ENCODE measurements around the gene TEX28.
"Not testable (repeated sequence)": the region's sequence is repeated elsewhere in the genome, so short reads cannot be mapped to it uniquely, and the experiment has no call there.

The TEX28 gene

DNA sequence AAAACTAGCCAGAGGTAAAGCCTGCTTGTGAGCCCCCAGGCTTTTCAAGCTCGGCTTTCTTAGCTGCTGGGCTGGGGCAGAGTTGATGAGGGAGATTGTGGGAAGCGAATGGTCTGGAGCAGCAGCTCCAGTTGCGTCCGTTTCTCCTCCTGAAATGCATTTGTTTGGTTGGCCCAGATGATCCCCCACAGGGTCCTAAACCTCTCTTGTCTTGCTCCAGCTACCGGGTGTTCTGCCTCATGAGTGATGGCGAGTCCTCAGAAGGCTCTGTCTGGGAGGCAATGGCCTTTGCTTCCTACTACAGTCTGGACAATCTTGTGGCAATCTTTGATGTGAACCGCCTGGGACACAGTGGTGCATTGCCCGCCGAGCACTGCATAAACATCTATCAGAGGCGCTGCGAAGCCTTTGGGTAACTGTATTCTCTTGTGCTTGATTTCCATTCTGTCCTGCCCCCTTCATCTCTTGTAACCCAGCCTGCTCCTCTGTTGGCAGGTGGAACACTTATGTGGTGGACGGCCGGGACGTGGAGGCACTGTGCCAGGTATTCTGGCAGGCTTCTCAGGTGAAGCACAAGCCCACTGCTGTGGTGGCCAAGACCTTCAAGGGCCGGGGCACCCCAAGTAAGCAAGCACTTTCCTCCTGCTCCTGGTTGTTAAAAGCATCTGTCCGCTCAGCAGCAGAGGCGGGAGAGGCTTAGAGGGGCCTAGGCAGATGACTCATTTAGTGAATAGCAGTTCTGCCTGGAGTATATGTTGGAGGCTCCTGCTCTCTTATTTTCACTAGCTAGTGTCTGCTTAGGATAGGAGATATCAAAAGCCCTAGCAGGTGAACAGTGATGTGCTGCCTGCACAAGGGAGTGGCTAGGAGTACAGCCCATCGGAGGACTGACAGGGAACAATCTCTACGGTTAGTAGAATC, 16.0 kb upstream of the TEX28 start:
- DNase-seq = no peak

DNA sequence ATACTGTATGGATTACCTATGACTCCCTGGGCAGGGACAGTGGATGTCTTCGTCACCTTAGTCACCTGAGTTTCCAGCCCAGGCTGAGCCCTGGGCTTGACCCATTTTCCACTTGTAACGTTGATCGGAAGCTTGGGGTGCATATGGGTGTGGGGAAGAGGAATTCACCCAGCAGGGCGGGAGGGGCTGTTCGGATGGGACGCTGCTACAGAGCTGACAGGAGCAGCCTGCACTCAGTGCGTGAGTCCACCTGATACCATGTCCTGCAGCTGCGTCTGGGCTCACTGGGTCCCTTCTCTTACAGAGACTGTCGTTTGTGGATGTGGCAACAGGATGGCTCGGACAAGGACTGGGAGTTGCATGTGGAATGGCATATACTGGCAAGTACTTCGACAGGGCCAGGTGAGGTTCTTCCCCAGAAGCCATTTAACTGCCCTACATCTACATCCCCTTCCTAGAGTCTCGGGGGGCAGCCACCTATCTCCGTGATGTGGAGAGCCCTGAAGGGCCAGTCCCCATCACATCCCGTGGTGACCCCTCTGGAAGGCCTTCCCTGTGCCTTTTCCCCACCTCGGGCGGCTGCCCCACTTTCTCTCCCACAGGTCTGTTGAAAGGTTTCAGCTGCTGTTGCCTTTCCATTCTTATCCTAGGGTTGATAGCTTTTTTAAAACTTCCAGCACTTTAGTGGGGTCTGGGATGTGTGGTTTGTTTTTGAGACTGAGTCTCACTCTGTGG, 14.3 kb upstream of the TEX28 start:
- no peak for DNase-seq

GRCh38 chrX:154308108-154308946, 13.4 kb upstream of the TEX28 start:
- DNase-seq = no peak

GRCh38 chrX:154307202-154307601, 12.3 kb upstream of the TEX28 start:
- DNase-seq = no peak

DNA sequence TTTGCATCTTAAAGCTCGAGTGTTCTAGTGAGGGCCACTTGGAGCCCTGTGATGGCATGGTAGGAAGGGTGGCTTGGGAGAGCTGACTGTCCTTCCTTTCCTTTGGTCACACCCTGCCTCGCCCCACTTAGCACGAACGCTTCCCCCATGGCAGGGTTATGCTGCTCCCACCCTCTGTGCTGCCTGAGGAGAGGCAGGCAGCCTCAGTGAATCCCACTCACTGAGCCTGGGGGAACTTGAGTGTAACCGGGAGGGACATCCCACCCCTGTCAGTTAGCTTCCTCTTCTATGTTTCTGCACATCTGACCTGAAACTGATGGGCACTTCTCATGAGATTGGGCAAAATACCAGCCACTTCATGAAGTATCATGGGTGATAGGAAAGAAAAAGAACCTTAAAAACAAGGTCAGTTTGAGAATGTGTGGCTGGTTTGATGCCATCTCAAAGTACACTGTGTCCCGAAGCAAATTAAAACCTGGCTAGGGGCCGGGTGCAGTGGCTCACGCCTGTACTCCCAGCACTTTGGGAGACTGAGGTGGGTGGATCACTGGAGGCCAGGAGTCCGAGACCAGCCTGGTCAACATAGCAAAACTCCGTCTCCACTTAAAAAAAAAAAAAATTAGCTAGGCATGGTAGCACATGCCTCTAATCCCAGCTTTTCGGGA, 10.7 kb upstream of the TEX28 start:
- no peak for DNase-seq

DNA sequence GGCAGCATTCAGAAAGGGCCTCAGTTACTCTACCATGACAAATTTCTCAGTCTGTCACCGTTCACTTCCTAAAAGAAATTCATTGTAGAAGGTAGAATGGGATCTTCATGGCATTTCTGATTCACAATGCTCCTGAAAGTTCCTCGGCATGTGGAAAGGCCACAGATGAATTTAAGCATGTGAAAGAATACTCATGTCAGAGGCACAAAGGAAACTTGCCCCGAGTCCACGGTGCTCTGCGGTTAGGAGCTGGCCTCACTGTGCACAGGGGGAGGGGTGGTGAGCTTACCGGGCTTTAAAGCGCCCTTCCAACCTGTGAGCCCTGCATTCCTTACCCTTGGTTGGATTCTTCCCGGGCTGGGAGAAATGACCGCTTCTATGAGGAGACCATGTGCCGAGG, 9.9 kb upstream of the TEX28 start:
- DNase-seq = no peak

- no peak for DNase-seq
These were observed 8.6 kb upstream of the TEX28 start for GRCh38 chrX:154303476-154303875.

- DNase-seq = not testable (repeated sequence)
These were observed 8.1 kb upstream of the TEX28 start for GRCh38 chrX:154302998-154303397.

DNA sequence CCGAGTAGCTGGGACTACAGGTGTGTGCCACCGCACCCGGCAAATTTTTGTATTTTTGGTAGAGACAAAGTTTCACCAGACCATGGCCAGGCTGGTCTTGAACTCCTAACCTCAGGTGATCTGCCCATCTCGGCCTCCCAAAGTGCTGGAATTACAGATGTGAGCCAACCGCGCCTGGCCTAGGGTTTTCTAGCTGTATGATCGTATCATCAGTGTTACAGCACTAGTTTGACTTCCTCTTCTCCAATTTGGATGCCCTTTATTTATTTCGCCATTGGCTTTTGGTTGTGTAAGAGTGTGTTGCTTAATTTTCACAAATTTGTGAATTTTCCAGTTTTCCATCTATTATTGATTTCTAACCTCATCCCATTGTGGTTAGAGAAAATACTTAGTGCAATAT, 5.9 kb upstream of the TEX28 start:
- no peak for DNase-seq

GRCh38 chrX:154298312-154298711, 3.4 kb upstream of the TEX28 start:
- DNase-seq = no peak

- DNase-seq = no peak
These were observed 1.8 kb upstream of the TEX28 start for GRCh38 chrX:154296731-154297130.

DNA sequence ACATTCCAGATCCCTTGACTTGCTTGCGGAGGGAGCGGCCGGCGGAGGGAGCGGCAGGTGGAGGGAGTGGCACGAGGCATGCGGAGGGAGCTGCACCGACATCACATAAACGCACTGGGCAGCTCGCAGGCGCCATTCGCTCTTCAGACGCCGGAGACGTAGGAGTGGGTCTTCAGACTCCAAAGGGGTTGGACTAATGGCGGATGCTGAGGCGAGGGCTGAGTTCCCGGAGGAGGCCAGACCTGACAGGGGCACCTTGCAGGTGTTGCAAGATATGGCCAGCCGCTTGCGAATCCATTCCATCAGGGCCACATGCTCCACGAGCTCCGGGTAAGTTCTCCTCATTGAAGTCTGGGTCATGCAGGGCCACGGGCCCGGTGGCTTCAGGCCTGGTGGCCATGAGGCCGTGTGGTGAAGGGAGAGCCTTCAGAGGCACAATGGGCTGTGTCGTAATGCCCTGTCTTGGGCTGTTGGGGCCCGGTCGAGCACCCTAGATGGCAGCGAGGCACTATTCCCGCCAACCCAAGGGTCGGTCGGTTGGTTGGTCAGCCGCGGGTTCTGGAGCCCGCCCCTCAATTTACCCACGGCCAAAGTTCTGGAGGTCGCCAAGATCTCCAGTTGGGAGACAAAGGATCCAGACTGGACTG, 863 bp upstream of the TEX28 start, which contains the start of gene TKTL1:
Gene TKTL1, plus strand, starts transcription at position 132 of the 647 bp plus-strand sequence. Its CDS starts 65 bp downstream, at position 197.
- DNase-seq = no peak

GRCh38 chrX:154286406-154286805, 8.5 kb downstream of the TEX28 start:
- DNase-seq = not testable (repeated sequence)

DNA sequence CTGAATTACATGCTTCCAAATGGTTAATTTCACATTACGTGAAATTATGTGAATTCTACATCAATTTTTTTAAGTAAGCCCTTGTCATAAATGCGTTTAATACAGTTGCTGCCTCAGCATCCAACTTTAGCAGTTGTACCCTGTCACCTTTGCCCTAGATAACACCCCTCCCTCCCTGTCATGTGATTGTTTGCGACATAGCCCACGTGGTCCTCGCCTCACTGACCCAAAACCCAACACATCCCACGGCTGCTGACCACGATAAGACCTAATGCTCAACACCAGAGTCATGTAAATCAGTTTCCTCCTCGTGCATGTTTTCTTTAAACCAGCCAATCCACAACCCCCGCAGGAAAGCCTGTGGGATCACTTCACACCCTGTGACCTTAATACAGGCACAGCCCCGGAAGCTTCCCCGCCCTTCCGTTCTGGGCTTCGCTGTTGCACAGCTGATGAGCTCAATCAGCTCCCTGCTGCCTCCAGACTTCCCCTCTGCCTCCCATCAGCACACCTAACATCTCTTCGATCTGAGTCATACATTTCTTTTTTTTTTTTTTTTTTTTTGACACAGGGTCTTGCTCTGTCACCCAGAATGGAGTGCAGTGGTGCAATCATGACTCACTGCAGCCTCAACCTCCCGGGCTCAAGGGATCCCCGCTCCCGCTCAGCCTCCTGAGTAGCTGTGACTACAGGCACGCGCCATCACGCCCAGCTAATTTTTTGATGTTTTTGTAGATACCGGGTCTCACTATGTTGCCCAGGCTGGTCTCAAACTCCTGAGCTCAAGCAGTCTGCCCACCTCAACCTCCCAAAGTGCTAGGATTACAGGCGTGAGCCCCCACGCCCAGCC, 10.2 kb downstream of the TEX28 start:
- DNase-seq = not testable (repeated sequence)

GRCh38 chrX:154269245-154269644, 25.7 kb downstream of the TEX28 start:
- not testable (repeated sequence) for DNase-seq

- not testable (repeated sequence) for DNase-seq
These were observed 31.9 kb downstream of the TEX28 start for GRCh38 chrX:154263072-154263471.

DNA sequence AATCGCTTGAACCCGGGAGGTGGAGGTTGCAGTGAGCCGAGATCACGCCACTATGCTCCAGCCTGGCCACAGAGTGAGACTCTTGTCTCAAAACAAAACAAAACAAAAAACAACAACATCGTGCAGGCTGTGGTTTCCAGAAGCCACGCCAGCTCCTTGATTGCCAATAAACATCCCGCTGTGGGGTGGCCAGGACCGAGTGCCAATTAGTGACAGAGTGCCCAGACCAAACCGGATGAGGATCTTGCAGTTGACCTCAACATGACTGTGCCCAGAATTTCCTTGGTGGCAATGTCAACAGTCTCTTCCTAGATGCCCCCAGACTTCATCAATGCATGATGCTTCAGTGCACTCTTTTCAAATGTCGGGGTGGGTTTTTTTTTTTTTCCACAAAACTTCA, 36.2 kb downstream of the TEX28 start:
- not testable (repeated sequence) for DNase-seq

DNA sequence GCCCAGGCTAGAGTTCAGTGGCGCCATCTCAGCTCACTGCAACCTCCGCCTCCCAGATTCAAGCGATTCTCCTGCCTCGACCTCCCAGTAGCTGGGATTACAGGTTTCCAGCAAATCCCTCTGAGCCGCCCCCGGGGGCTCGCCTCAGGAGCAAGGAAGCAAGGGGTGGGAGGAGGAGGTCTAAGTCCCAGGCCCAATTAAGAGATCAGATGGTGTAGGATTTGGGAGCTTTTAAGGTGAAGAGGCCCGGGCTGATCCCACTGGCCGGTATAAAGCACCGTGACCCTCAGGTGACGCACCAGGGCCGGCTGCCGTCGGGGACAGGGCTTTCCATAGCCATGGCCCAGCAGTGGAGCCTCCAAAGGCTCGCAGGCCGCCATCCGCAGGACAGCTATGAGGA, 37.6 kb downstream of the TEX28 start, which contains the start of gene OPN1MW3:
Gene OPN1MW3, plus strand, starts transcription at position 301 of the 400 bp plus-strand sequence. Its CDS starts 38 bp downstream, at position 339.
- not testable (repeated sequence) for DNase-seq

GRCh38 chrX:154248076-154248475, 46.8 kb downstream of the TEX28 start:
- DNase-seq = not testable (repeated sequence)

GRCh38 chrX:154247377-154248045, 47.4 kb downstream of the TEX28 start:
- not testable (repeated sequence) for DNase-seq

Data from NCI-H2029 (cell line).